Mesenchymal stem cell (in vitro differentiated cells and primary cell): ENCODE data around the gene GRK3.
"Not testable (repeated sequence)": the region's sequence is repeated elsewhere in the genome, so short reads cannot be mapped to it uniquely, and the experiment has no call there.

Source experiments
- DNase-seq: peaks from one replicate; pipeline ENCODE4 v3.0.0-alpha.2; 2013
- H2AFZ ChIP-seq: one replicate; pipeline ENCODE4 v1.6.1; 2013; ENCODE audit warnings: low read depth, mild to moderate bottlenecking, control low read depth, inconsistent platforms, low read length, moderate library complexity
- H2AK5ac ChIP-seq: 2 replicates; pipeline ENCODE4 v1.6.1; 2013; ENCODE audit warnings: low read length, moderate library complexity, mild to moderate bottlenecking, inconsistent platforms; ENCODE audit not compliant: severe bottlenecking
- H2BK120ac ChIP-seq: one replicate; pipeline ENCODE4 v1.6.1; 2013; ENCODE audit warnings: low read depth, mild to moderate bottlenecking, inconsistent platforms, low read length, moderate library complexity
- H2BK12ac ChIP-seq, 2 experiments: one replicate each; pipeline ENCODE4 v1.6.1; 2013; ENCODE audit warnings: inconsistent platforms in 2 of 2, low read length in 2 of 2, mild to moderate bottlenecking in 2 of 2, moderate library complexity in 2 of 2, control low read depth in 1 of 2
- H2BK15ac ChIP-seq: one replicate; pipeline ENCODE4 v1.6.1; 2013; ENCODE audit warnings: mild to moderate bottlenecking, low read depth, inconsistent platforms; ENCODE audit not compliant: poor library complexity, severe bottlenecking
- H2BK5ac ChIP-seq: 2 replicates; pipeline ENCODE4 v1.6.1; 2013; ENCODE audit warnings: low read depth, mild to moderate bottlenecking, low read length, control low read depth, inconsistent platforms; ENCODE audit not compliant: poor library complexity, severe bottlenecking
- H3K14ac ChIP-seq, 2 experiments: one replicate each; pipeline ENCODE4 v1.6.1; 2013; ENCODE audit warnings: inconsistent platforms in 2 of 2, low read length in 2 of 2, control low read depth in 1 of 2, mild to moderate bottlenecking in 1 of 2, moderate library complexity in 1 of 2
- H3K18ac ChIP-seq, 2 experiments: one replicate each; pipeline ENCODE4 v1.6.1; 2013; ENCODE audit warnings: inconsistent platforms in 2 of 2, low read length in 2 of 2, control low read depth in 1 of 2, low read depth in 1 of 2, mild to moderate bottlenecking in 1 of 2
- H3K23ac ChIP-seq, 2 experiments: one replicate each; pipeline ENCODE4 v1.6.1; 2013; ENCODE audit warnings: inconsistent platforms in 2 of 2, low read length in 2 of 2, mild to moderate bottlenecking in 2 of 2, moderate library complexity in 2 of 2, control low read depth in 1 of 2
- H3K27ac ChIP-seq: 2 replicates; pipeline ENCODE4 v1.5.1; 2013; ENCODE audit warnings: mild to moderate bottlenecking, moderate library complexity, low read length, control low read depth, inconsistent platforms; ENCODE audit not compliant: poor library complexity, severe bottlenecking
- H3K27me3 ChIP-seq, 2 experiments: 2 replicates each; pipeline versions ENCODE4 v1.6.1 to v1.7.0; 2013; ENCODE audit warnings: low read length in 2 of 2, mild to moderate bottlenecking in 2 of 2, moderate library complexity in 2 of 2, control low read depth in 1 of 2, inconsistent platforms in 1 of 2; ENCODE audit not compliant: control insufficient read depth in 1 of 2, insufficient read depth in 1 of 2
- H3K36me3 ChIP-seq, 2 experiments: 2 replicates each; pipeline versions ENCODE4 v1.6.1 to v1.7.0; 2013; ENCODE audit warnings: low read length in 2 of 2, control low read depth in 1 of 2, inconsistent platforms in 1 of 2, low read depth in 1 of 2, mild to moderate bottlenecking in 1 of 2; ENCODE audit not compliant: insufficient read depth in 2 of 2, control insufficient read depth in 1 of 2
- H3K4ac ChIP-seq, 2 experiments: one replicate each; pipeline ENCODE4 v1.6.1; 2013; ENCODE audit warnings: inconsistent platforms in 2 of 2, low read length in 2 of 2, mild to moderate bottlenecking in 2 of 2, moderate library complexity in 2 of 2, control low read depth in 1 of 2, low read depth in 1 of 2
- H3K4me1 ChIP-seq: 2 replicates; pipeline ENCODE4 v1.6.1; 2013; ENCODE audit warnings: low read depth, low read length, control low read depth; ENCODE audit not compliant: control insufficient read depth, insufficient read depth
- H3K4me2 ChIP-seq: 2 replicates; pipeline ENCODE4 v1.6.1; 2013; ENCODE audit warnings: low read length, mild to moderate bottlenecking, inconsistent platforms; ENCODE audit not compliant: poor library complexity, severe bottlenecking
- H3K4me3 ChIP-seq, 2 experiments: 2 replicates each; pipeline versions ENCODE4 v1.5.1 to v1.7.0; 2013; ENCODE audit warnings: low read length in 2 of 2, mild to moderate bottlenecking in 2 of 2, control low read depth in 1 of 2, low read depth in 1 of 2; ENCODE audit not compliant: insufficient read depth in 1 of 2
- H3K79me1 ChIP-seq: replicated peaks from 2 replicates; pipeline ENCODE4 v1.6.1; 2013; ENCODE audit warnings: mild to moderate bottlenecking, control low read depth, low read length, inconsistent platforms; ENCODE audit not compliant: poor library complexity, severe bottlenecking
- H3K9ac ChIP-seq: 2 replicates; pipeline ENCODE4 v1.7.0; 2013; ENCODE audit warnings: mild to moderate bottlenecking, low read length, moderate library complexity
- H3K9me3 ChIP-seq: 2 replicates; pipeline ENCODE4 v1.7.0; 2013; ENCODE audit warnings: mild to moderate bottlenecking, low read length; ENCODE audit not compliant: control insufficient read depth
- H4K8ac ChIP-seq: one replicate; pipeline ENCODE4 v1.6.1; 2013; ENCODE audit warnings: inconsistent platforms, mild to moderate bottlenecking, low read length, moderate library complexity
- H4K91ac ChIP-seq: one replicate; pipeline ENCODE4 v1.6.1; 2013; ENCODE audit warnings: mild to moderate bottlenecking, low read length, inconsistent platforms
- WGBS: methylation state at CpG from one replicate; pipeline ENCODE4 v1.1.7; 2013; ENCODE audit warnings: mixed read lengths; 5-methylcytosine and 5-hydroxymethylcytosine counted together

GRK3 gene

DNA sequence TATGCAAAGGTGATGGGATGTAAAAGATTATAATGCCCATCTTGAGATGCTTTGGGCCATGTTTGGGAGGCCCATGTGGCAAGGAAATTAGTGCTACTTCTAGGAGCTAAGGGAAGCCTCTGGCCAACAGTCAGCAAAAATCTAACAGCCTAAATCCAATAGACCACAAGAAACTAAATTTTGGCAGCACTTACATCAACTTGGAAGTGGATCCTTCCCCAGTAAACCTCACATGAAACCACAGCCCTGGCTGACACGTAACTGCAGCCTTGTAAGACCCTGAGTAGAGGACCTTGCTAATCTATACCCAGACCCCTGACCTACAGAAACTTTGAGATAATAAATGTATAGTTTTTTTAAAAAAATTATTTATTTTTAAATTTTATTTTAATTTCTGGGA lies 13.1 kb upstream of the GRK3 start:
- H2AK5ac ChIP-seq, result no peak overlapping the region
- WGBS, result no CpG with 5 or more reads among the region's 1 CpG
- no peak overlapping the region for H3K9ac ChIP-seq
- no peak overlapping the region for H3K4me3 ChIP-seq
- H2BK120ac ChIP-seq, result no peak overlapping the region
- H3K36me3 ChIP-seq, result no peaks in the 10 kb centered on the region
- no peaks in the 10 kb centered on the region for H3K79me1 ChIP-seq
- H4K91ac ChIP-seq, result no peak overlapping the region
- no peak overlapping the region for H3K27ac ChIP-seq
- H3K23ac ChIP-seq, result no peak overlapping the region
- no peak overlapping the region for H2BK15ac ChIP-seq
- no peak for DNase-seq
- peaks cover 0 to 19% of the 10 kb centered on the region in 2 experiments for H3K27me3 ChIP-seq
- no peak overlapping the region for H3K14ac ChIP-seq
- H3K18ac ChIP-seq, result no peak overlapping the region
- H2BK12ac ChIP-seq, result no peak overlapping the region
- no peak overlapping the region for H3K4ac ChIP-seq
- H4K8ac ChIP-seq, result no peak overlapping the region
- H2AFZ ChIP-seq, result no peak overlapping the region
- no peak overlapping the region for H3K4me2 ChIP-seq
- H2BK5ac ChIP-seq, result no peak overlapping the region
- H3K4me1 ChIP-seq, result no peaks in the 10 kb centered on the region
- no peaks in the 10 kb centered on the region for H3K9me3 ChIP-seq

- H4K91ac ChIP-seq, H4K8ac ChIP-seq, H3K9me3 ChIP-seq, H3K36me3 ChIP-seq, H3K4me1 ChIP-seq, H2AK5ac ChIP-seq, DNase-seq, H3K4me3 ChIP-seq, H3K23ac ChIP-seq, H2AFZ ChIP-seq, H2BK12ac ChIP-seq, H3K14ac ChIP-seq, H2BK5ac ChIP-seq, H3K18ac ChIP-seq, H3K79me1 ChIP-seq, H3K4me2 ChIP-seq, H2BK120ac ChIP-seq, H2BK15ac ChIP-seq, H3K9ac ChIP-seq, H3K4ac ChIP-seq, H3K27ac ChIP-seq: not testable (repeated sequence)
- WGBS, result no CpG with 5 or more reads among the region's 1 CpG
- H3K27me3 ChIP-seq, result peaks cover 0 to 25% of the 10 kb centered on the region in 2 experiments
These were observed 12.1 kb upstream of the GRK3 start for GRCh38 chr22:25552405-25552804.

DNA sequence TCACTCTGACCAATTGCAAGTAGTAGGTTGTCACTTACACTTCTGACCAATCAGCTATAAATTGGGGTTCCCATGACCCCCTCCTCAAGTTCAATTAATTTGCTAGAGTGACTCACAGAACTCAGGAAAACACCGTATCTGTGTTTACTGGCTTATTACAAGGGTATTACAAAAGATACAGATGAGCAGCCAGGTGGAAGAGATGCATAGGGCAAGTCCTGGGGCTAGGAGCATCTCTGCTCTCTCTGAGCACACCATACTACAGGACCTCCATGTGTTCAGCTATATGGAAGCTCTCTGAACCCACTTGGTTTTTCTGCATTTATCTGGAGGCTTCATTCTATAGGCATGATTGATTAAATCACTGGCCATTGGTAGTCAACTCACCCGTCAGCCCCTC lies 11.3 kb upstream of the GRK3 start:
- Histone ChIP-seq H3K14ac (no peak overlapping the region), H4K91ac (no peak overlapping the region), H2BK15ac (no peak overlapping the region), H3K23ac (no peak overlapping the region), H3K4me2 (no peak overlapping the region), H2AFZ (no peak overlapping the region), H3K18ac (no peak overlapping the region), H3K4me1 (no peaks in the 10 kb centered on the region), H3K4ac (no peak overlapping the region), H2BK120ac (no peak overlapping the region), H2BK12ac (no peak overlapping the region), H2AK5ac (no peak overlapping the region), H3K27ac (no peak overlapping the region), H3K27me3 (peaks cover 0 to 28% of the 10 kb centered on the region in 2 experiments), H3K36me3 (no peaks in the 10 kb centered on the region), H3K4me3 (no peak overlapping the region), H3K9ac (no peak overlapping the region), H4K8ac (no peak overlapping the region), H2BK5ac (no peak overlapping the region), H3K79me1 (no peaks in the 10 kb centered on the region), H3K9me3 (no peaks in the 10 kb centered on the region)
- no peak for DNase-seq
- WGBS, result 100% methylated on average over 1 of the region's 2 CpGs

GRCh38 chr22:25554238-25554671 lies 10.2 kb upstream of the GRK3 start:
- 68% methylated on average over 1 of the region's 1 CpG for WGBS
- Histone ChIP-seq H3K9me3 (no peaks in the 10 kb centered on the region), H2BK12ac (no peak overlapping the region), H3K9ac (no peak overlapping the region), H3K4me1 (no peaks in the 10 kb centered on the region), H3K27ac (no peak overlapping the region), H3K4ac (no peak overlapping the region), H3K18ac (no peak overlapping the region), H3K23ac (no peak overlapping the region), H3K4me3 (no peak overlapping the region), H2AFZ (no peak overlapping the region), H3K14ac (peak overlapping the region in 1 of 2 experiments; percentile 41), H2BK120ac (no peak overlapping the region), H4K91ac (no peak overlapping the region), H3K27me3 (peaks cover 0 to 39% of the 10 kb centered on the region in 2 experiments), H2BK5ac (no peak overlapping the region), H3K4me2 (no peak overlapping the region), H2AK5ac (no peak overlapping the region), H3K79me1 (no peaks in the 10 kb centered on the region), H3K36me3 (no peaks in the 10 kb centered on the region), H2BK15ac (no peak overlapping the region), H4K8ac (no peak overlapping the region)
- DNase-seq, result no peak
